Fibroblast of villous mesenchyme (primary cell): ENCODE measurements around the gene SEMA4C. TPM values are rescaled to one million over a fixed set of nuclear protein-coding genes. Genes with fewer than 3 reads are reported as not detected.

ENCODE experiments used
- DNase-seq: peaks from one replicate; pipeline ENCODE4 v3.0.0-alpha.2; 2010; ENCODE audit warnings: low read depth
- H3K4me3 ChIP-seq: 2 replicates; pipeline ENCODE4 v1.5.1; 2011; ENCODE audit warnings: low read depth, mild to moderate bottlenecking, low read length
- CTCF ChIP-seq: IDR thresholded peaks from 2 replicates; pipeline ENCODE4 v1.5.1; 2012; ENCODE audit warnings: low read depth, mild to moderate bottlenecking, low read length; ENCODE audit not compliant: insufficient read depth
- total RNA-seq: library from RNA; depleted of rRNA; stranded (reverse); fragments of >200 nt; gene quantifications from 2 replicates; pipeline ENCODE4 v1.2.3, GENCODE V29; 2012

Gene SEMA4C
- total RNA-seq, 1 donor = 16.4 TPM

DNA sequence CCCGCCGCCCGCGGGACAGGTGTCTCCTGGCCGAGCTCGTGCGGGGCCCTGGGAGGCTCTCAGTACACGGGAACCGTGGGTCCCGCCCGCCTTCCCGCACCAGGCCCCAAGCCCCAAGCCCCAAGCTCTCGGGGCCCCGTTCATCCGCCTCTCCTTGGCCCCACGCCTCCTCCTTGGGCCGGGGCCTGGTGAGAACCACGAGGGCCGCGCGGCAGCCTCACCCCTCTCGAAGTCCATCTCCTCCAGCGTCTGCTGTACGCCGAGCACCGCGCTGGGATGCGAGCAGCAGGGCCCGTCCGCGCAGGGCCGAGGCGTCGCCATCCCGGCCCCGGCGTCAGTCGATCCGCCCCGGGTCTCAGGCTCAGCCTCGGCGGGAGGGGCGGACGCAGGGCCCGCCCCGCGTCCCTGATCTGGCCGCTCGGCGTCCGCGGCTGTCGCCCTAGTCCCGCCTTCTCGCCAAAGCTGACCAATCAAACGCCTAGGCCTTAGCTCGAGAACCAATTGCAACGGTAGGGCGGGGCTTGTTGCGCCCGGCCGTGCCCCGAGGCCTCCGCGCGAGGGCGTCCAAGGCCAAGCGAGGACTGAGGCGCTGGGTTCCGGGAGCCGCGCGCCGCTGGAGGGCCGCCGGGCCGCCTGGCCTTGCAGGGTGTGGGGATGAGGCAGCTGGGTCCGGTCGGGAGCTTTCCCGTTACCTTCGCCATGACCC lies 12.1 kb downstream of the SEMA4C start, which contains the start of gene ANKRD39:
ANKRD39 (minus strand) TSS at position 350 of the 706 bp plus-strand sequence; CDS start at position 321, 29 bp downstream.
- peak within 1 kb of the TSS; percentile 76 for H3K4me3 ChIP-seq
- DNase-seq = peak; percentile 99
- peak; percentile 74 for TF ChIP-seq CTCF

GRCh38 chr2:96856776-96857666 lies 12.9 kb downstream of the SEMA4C start:
- DNase-seq = no peak
- TF ChIP-seq CTCF = no peak

GRCh38 chr2:96853321-96853720 lies 16.6 kb downstream of the SEMA4C start:
- no peak for TF ChIP-seq CTCF
- DNase-seq = no peak
- no peak overlapping the region for H3K4me3 ChIP-seq

More at GRCh38 chr2:96856776-96857666, 12.9 kb downstream of the SEMA4C start:
- H3K4me3 ChIP-seq = peak overlapping the region; percentile 76

DNA sequence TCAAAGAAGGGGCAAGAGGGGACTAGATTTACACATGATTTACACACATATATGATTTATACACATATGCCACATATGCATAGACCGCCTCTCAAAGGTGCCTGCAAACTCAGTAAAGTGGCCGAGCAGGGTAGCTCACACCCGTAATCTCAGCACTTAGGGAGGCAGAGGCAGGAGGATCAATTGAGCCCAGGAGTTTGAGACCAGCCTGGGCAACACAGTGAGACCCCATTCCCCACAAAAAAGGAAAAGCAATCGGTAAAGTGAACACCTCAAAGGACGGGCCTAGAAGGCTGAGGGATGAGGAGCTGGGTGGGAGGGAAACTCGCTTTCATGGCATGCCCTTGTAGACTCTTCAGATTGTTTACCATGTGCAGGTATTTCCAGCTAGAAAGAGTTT lies 17.2 kb downstream of the SEMA4C start:
- DNase-seq = no peak
- no peak for TF ChIP-seq CTCF
- H3K4me3 ChIP-seq = no peak overlapping the region

DNA sequence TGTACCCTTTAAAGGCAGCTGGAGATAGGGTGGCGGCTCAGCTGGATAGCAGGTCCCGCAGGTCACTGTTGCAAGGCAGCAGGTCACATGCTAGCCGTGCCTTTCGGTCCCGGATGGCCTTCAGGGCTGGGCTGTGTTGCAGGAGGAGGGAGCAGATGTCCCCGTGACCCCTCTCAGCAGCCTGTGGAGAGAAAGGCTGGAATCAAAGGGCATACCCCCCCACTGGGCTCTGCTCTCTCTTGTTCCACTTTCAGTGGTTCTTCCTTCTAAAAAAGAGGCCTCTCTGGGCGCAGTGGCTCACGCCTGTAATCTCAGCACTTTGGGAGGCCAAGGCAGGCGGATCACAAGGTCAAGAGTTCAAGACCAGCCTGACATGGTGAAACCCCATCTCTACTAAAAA lies 21.6 kb downstream of the SEMA4C start:
- no peak for TF ChIP-seq CTCF
- no peak overlapping the region for H3K4me3 ChIP-seq
- no peak for DNase-seq

DNA sequence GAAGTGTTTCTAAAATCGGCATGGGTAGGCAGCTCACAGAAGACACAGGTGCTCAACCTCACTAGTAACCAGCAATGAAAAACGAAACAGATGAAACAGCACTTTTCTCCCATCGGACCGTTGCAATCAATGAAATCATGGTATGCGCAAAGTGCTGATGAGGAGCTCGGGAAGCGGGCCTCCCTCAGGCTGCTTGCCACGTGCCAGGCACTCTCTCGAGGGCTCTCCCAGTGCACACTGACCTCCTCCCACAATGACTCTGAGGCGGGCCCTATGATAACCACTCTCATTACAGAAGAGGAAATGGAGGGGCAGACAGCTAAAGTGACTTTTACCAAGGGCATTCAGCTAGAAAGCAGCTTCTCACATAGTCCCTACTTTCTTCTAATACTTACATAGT lies 22.3 kb downstream of the SEMA4C start:
- H3K4me3 ChIP-seq = no peak overlapping the region
- DNase-seq = no peak
- TF ChIP-seq CTCF = no peak
